Neuron (in vitro differentiated cells): ENCODE measurements around the gene DUSP16.
"Not testable (repeated sequence)": the region's sequence is repeated elsewhere in the genome, so short reads cannot be mapped to it uniquely, and the experiment has no call there.

Experiments used
- H2AFZ ChIP-seq: one replicate; pipeline ENCODE4 v1.6.1; 2013; ENCODE audit warnings: low read depth, mild to moderate bottlenecking, inconsistent platforms, low read length, moderate library complexity
- H3K27me3 ChIP-seq: one replicate; pipeline ENCODE4 v1.6.1; 2013; ENCODE audit warnings: low read length; ENCODE audit not compliant: insufficient read depth
- H3K36me3 ChIP-seq: one replicate; pipeline ENCODE4 v1.6.1; 2013; ENCODE audit warnings: low read length; ENCODE audit not compliant: insufficient read depth
- H3K4me1 ChIP-seq: one replicate; pipeline ENCODE4 v1.6.1; 2013; ENCODE audit warnings: low read length; ENCODE audit not compliant: insufficient read depth
- H3K4me3 ChIP-seq: 2 replicates; pipeline ENCODE4 v1.5.1; 2013; ENCODE audit warnings: mild to moderate bottlenecking, low read length, moderate library complexity
- H3K9me3 ChIP-seq: one replicate; pipeline ENCODE4 v1.6.1; 2013; ENCODE audit warnings: low read length

DUSP16 gene

DNA sequence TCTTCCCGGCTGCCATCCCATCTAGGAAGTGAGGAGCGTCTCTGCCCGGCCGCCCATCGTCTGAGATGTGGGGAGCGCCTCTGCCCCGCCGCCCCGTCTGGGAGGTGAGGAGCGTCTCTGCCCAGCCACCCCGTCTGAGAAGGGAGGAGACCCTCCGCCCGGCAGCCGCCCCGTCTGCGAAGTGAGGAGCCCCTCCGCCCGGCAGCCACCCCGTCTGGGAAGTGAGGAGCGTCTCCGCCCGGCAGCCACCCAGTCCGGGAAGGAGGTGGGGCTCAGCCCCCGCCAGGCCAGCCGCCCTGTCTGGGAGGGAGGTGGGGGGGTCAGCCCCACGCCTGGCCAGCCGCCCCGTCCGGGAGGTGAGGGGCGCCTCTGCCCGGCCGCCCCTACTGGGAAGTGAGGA lies 3.3 kb upstream of the DUSP16 start:
- not testable (repeated sequence) for H2AFZ ChIP-seq, H3K27me3 ChIP-seq, H3K36me3 ChIP-seq, H3K4me3 ChIP-seq, H3K9me3 ChIP-seq
- H3K4me1 ChIP-seq: peaks cover 12% of the 10 kb centered on the region

DNA sequence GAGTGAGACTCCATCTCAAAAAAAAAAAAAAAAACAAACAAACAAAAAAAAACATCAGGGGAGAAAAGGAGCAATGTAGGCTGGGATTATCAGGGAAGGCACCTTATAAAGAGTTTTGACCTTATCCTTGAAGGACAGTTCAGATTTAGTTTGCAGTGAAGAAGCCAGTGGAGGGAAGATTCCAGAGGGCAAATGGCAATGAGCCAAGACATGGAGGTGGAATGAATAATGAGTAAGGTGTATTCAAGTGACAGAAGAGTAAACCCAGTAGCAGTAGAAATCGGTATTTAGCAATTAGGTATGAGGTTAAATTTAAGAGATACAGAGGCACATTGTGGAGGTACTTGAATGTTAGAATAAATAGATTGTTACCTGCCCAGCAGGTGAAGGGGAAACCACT lies 2.2 kb upstream of the DUSP16 start:
- Histone ChIP-seq H2AFZ (no peak overlapping the region), H3K4me3 (no peak overlapping the region), H3K9me3 (peaks cover 3% of the 10 kb centered on the region), H3K36me3 (no peaks in the 10 kb centered on the region), H3K27me3 (no peaks in the 10 kb centered on the region), H3K4me1 (peaks cover 19% of the 10 kb centered on the region)

GRCh38 chr12:12563290-12563928 lies 746 bp upstream of the DUSP16 start:
- peak overlapping the region; percentile 100 for H3K4me3 ChIP-seq
- H3K9me3 ChIP-seq: peaks cover 3% of the 10 kb centered on the region

GRCh38 chr12:12562016-12562483 lies 613 bp downstream of the DUSP16 start:
- Histone ChIP-seq H3K27me3 (no peaks in the 10 kb centered on the region), H2AFZ (peak overlapping the region; percentile 66), H3K4me3 (peak overlapping the region; percentile 100), H3K4me1 (peaks cover 37% of the 10 kb centered on the region), H3K36me3 (peaks cover 2% of the 10 kb centered on the region), H3K9me3 (peaks cover 3% of the 10 kb centered on the region)

More at GRCh38 chr12:12563290-12563928, 746 bp upstream of the DUSP16 start:
- Histone ChIP-seq H2AFZ (peak overlapping the region; percentile 82), H3K4me1 (peaks cover 34% of the 10 kb centered on the region), H3K27me3 (no peaks in the 10 kb centered on the region), H3K36me3 (no peaks in the 10 kb centered on the region)

DNA sequence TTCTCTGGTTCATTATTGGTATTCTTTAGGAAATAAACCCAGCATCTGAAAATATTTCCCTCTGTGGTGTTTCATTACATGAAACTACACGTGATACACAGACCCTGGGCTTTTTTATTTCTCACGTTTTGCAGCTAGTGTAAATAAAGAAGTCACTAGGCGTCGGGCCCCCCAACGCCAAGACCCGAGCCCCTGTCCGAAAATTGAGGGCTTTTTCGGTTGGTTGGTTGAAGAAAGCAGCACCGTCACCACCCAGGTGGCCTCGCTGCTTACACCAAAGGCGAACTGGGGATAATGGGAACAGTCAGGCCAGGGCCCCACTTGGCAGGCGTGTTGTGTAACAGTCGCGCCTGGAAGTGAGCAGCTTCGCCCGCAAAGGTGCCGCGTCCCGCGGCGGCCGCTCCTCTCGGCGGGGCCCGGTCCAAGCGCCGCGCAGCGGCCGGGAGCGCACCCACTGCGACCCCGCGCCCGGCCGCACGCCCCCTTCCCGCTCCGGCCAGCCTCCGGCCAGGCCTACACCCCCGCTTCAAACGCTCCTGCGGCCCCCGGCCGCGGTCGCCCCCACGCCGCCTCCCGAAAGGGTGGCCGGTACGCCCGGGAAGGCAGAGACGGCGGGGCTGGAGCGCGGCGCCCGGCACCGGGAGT lies 1.2 kb downstream of the DUSP16 start:
- Histone ChIP-seq H3K9me3 (peaks cover 3% of the 10 kb centered on the region), H3K4me3 (peak overlapping the region; percentile 100), H3K36me3 (peaks cover 2% of the 10 kb centered on the region), H3K4me1 (peaks cover 34% of the 10 kb centered on the region), H2AFZ (peak overlapping the region; percentile 66), H3K27me3 (no peaks in the 10 kb centered on the region)

DNA sequence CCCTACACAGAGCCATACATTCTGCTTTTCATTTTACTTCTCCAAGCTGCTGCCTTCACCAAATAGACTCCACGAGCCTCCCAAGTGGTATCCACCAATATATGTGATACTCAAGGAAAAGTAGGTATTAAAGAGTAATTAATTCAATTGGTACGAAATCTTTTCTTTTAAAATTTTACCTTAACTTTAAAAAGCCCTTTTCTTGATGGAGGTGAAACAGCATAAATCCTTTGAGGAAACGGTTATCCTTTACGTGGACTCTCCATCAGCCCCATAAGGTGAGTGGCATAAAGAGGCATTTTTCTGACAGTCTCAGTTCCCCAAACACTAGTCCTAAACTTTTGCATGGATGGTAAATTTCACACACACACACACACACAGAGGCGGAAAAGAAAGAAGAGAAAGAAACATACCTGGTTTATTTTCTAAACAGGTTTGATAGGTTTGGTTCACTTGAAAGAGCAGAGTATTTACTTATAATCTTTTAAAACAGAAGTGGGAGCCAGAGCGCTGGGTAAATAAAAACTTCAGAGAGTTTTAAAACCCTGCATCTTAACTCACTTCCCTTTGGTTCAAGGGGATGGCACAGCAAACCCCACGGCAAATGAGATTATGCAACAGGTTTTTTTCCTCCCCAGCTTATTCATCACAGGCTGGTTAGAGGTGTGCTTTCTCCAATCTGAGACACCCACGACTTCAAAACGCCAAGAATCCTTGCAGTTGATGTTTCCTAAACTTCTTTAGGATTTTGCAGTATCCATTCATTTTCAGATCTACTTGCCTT lies 1.9 kb downstream of the DUSP16 start:
- Histone ChIP-seq H2AFZ (peak overlapping the region; percentile 66), H3K27me3 (no peaks in the 10 kb centered on the region), H3K36me3 (peaks cover 2% of the 10 kb centered on the region), H3K9me3 (peaks cover 3% of the 10 kb centered on the region), H3K4me3 (peak overlapping the region; percentile 100), H3K4me1 (peaks cover 34% of the 10 kb centered on the region)

DNA sequence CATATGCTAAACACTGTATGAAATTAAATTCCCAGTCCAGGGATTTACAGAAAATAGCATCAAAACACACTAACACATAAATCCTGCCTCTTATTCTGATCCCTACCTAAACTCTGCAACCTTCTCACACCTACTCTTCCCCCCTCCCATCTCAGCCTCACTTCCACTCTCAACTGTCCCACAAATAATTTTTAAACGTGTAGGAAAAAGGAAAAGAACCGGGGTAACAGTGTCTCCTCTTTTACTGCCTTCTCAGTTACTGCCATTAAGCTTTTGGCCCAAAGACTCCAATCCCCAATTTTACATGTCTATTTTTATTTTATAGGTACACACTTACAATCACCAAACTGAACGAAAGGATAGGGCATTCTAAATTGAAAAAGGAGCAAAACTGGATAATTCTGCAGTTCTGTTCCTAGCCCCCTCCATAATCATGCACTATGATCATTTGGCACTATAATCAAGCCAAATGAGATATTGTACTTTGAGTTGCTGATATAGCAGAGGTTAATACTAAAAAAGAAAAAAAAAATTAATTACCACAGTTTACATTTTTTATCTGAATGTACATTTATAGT lies 2.9 kb downstream of the DUSP16 start:
- peak overlapping the region; percentile 100 for H3K4me3 ChIP-seq
- no peak overlapping the region for H2AFZ ChIP-seq
- peaks cover 34% of the 10 kb centered on the region for H3K4me1 ChIP-seq
- H3K9me3 ChIP-seq: peaks cover under 1% of the 10 kb centered on the region
- H3K36me3 ChIP-seq: peaks cover 2% of the 10 kb centered on the region
- H3K27me3 ChIP-seq: no peaks in the 10 kb centered on the region

GRCh38 chr12:12558291-12558690 lies 4.4 kb downstream of the DUSP16 start:
- no peaks in the 10 kb centered on the region for H3K9me3 ChIP-seq
- H3K4me1 ChIP-seq: peaks cover 30% of the 10 kb centered on the region
- H3K4me3 ChIP-seq: peak overlapping the region; percentile 100
- peaks cover 10% of the 10 kb centered on the region for H3K36me3 ChIP-seq
- H3K27me3 ChIP-seq: no peaks in the 10 kb centered on the region
- H2AFZ ChIP-seq: no peak overlapping the region

- no peak overlapping the region for H2AFZ ChIP-seq
- no peaks in the 10 kb centered on the region for H3K27me3 ChIP-seq
- no peak overlapping the region for H3K4me3 ChIP-seq
- H3K9me3 ChIP-seq: no peaks in the 10 kb centered on the region
- H3K36me3 ChIP-seq: peaks cover 11% of the 10 kb centered on the region
- H3K4me1 ChIP-seq: peaks cover 25% of the 10 kb centered on the region
Observed at GRCh38 chr12:12557733-12558132, 4.9 kb downstream of the DUSP16 start.

DNA sequence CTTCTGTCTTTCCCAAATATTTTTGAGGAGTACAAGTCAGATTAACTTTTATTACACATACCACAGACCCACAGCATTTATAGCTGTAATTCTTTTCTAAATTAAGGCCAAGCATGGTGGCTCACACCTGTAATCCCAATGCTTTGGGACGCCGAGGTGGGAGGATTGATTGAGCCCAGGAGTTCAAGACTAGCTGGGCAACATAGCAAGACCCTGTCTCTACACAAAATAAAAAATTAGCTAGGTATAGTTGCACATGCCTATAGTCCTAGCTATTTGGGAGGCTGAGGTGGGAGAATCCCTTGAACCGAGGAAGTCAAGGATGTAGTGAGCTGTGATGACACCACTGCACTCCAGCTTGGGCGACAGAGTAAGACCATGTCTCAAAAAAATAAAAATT lies 7.0 kb downstream of the DUSP16 start:
- H3K36me3 ChIP-seq: peaks cover 18% of the 10 kb centered on the region

GRCh38 chr12:12553208-12553785 lies 9.4 kb downstream of the DUSP16 start:
- Histone ChIP-seq H3K4me3 (no peak overlapping the region), H3K36me3 (peaks cover 20% of the 10 kb centered on the region), H2AFZ (no peak overlapping the region), H3K9me3 (no peaks in the 10 kb centered on the region), H3K27me3 (no peaks in the 10 kb centered on the region), H3K4me1 (peaks cover 4% of the 10 kb centered on the region)

More for the DNA sequence above, 7.0 kb downstream of the DUSP16 start:
- H3K4me3 ChIP-seq: no peak overlapping the region
- peaks cover 25% of the 10 kb centered on the region for H3K4me1 ChIP-seq
- no peaks in the 10 kb centered on the region for H3K27me3 ChIP-seq
- no peaks in the 10 kb centered on the region for H3K9me3 ChIP-seq
- no peak overlapping the region for H2AFZ ChIP-seq

GRCh38 chr12:12551115-12551514 lies 11.5 kb downstream of the DUSP16 start:
- Histone ChIP-seq H3K27me3 (no peaks in the 10 kb centered on the region), H3K4me1 (no peaks in the 10 kb centered on the region), H2AFZ (no peak overlapping the region), H3K9me3 (no peaks in the 10 kb centered on the region), H3K36me3 (peaks cover 22% of the 10 kb centered on the region), H3K4me3 (no peak overlapping the region)
